Tibial artery (tissue), 4 donors: ENCODE data around the gene TTLL8.

Experiments used
- DNase-seq, 2 donors: peaks; one replicate each; pipeline ENCODE4 v3.0.0-alpha.2; 2019
- H3K27ac ChIP-seq, 2 donors: fragments of 200-600 bp; sonication (generic) in 1 of 2; 1 replicate in 1 of 2; 2 replicates in 1 of 2; pipeline ENCODE4 v1.5.1; 2018 to 2019; ENCODE audit warnings: mild to moderate bottlenecking in 1 of 2
- H3K27me3 ChIP-seq, 2 donors: fragments of 200-600 bp; sonication (generic) in 1 of 2; one replicate each; pipeline versions ENCODE4 v1.5.1 to v1.6.0; 2016 to 2019
- H3K36me3 ChIP-seq, 3 donors: fragments of 200-600 bp; sonication (generic) in 2 of 3; one replicate each; pipeline ENCODE4 v1.5.1; 2016 to 2019; ENCODE audit warnings: mild to moderate bottlenecking in 2 of 3
- H3K4me1 ChIP-seq, 4 donors: fragments of 200-600 bp; sonication (generic) in 2 of 4; 1 replicate in 3 of 4; 2 replicates in 1 of 4; pipeline ENCODE4 v1.5.1; 2016 to 2019
- H3K4me3 ChIP-seq, 2 donors: fragments of 200-600 bp; sonication (generic) in 1 of 2; 1 replicate in 1 of 2; 2 replicates in 1 of 2; pipeline ENCODE4 v1.5.1; 2018 to 2019; ENCODE audit warnings: mild to moderate bottlenecking in 2 of 2
- H3K9me3 ChIP-seq, 3 donors: fragments of 200-600 bp; sonication (generic) in 1 of 3; one replicate each; pipeline ENCODE4 v1.5.1; 2016 to 2019
- CTCF ChIP-seq, 2 experiments: fragments of 200-600 bp in 1 of 2; fragments of 450-650 bp in 1 of 2; IDR thresholded peaks; one replicate each; pipeline ENCODE4 v1.5.1; 2017 to 2019; ENCODE audit warnings: antibody characterized with exemption in 2 of 2, mild to moderate bottlenecking in 1 of 2, moderate library complexity in 1 of 2
- intact Hi-C: fragments of 100-400 bp; cut with DNase I; formaldehyde crosslinking; loops from one replicate; pipeline ENCODE4 v1.15.0; 2023; ENCODE audit warnings: low total_unique reads

TTLL8 gene

DNA sequence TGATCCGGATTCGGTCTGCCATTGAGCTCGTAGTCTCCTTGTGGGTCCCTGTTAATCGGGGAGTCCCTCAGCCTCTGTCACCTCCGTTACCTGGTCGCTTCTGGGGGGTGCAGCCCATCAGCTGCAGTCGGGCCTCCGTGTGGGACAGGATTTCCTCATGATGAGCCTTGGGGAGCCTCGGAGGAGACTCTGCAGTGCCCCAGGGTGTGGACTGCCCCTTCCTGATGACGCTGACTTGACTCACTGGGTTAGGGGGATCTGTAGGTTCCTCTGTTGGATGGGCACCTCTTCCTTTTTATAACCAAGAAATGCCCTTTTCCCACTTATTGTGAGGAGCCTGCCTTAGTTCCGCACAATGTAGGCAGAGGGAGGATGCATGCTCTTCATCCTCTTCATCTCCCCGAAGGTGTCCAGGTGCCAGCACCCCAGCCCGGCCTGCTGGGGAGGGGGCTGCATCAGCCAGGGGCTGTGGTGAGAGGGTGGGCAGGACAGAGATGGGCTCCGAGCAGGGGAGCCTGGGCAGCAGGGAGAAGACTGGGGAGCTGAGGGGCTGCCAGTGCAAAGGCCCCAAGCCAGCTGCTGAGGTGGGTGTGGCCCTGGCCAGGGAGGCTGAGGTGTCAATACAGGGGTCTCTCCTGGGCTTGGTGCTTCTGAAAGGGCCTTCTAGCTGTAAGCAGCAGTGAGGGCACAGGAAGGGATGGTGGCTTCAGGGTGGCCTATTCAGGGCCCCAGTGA, 13.5 kb upstream of the TTLL8 start:
- no peak overlapping the region for H3K4me3 ChIP-seq
- TF ChIP-seq CTCF (IDR thresholded peaks at IDR 0.05), result no peak
- peaks cover 0 to 42% of the 10 kb centered on the region in 2 donors for H3K27me3 ChIP-seq
- no peak overlapping the region for H3K27ac ChIP-seq
- no peaks in the 10 kb centered on the region for H3K9me3 ChIP-seq
- intact Hi-C loops, result no loop called here
- no peak for DNase-seq
- no peaks in the 10 kb centered on the region for H3K4me1 ChIP-seq
- H3K36me3 ChIP-seq, result no peaks in the 10 kb centered on the region

DNA sequence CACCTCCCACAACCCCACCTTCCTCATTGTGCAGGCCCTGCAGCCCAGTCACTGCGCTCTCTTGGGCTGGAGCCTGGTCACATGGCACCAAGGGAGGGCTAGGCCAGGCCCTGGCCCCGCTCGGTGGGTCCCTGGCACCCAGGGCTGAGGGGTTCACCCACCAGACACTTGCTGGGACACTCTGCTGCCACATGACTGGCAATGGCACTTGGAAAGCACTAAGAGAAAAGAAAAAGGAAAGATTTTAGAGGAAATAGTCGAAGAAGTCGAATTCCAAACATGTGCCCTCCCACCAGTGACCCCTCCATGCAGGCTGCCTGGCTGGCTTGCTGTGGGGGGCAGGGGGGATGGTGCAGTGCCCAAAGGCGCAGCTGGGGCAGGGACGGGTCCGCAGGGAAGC, 12.3 kb upstream of the TTLL8 start:
- Histone ChIP-seq H3K27me3 (peaks cover 0 to 42% of the 10 kb centered on the region in 2 donors), H3K4me1 (no peaks in the 10 kb centered on the region), H3K4me3 (no peak overlapping the region), H3K36me3 (no peaks in the 10 kb centered on the region), H3K27ac (no peak overlapping the region), H3K9me3 (no peaks in the 10 kb centered on the region)
- no peak for DNase-seq
- TF ChIP-seq CTCF (IDR thresholded peaks at IDR 0.05), result no peak
- intact Hi-C loops, result no loop called here

GRCh38 chr22:50068096-50068495, 10.0 kb upstream of the TTLL8 start:
- Histone ChIP-seq H3K4me3 (no peak overlapping the region), H3K36me3 (no peaks in the 10 kb centered on the region), H3K9me3 (no peaks in the 10 kb centered on the region), H3K27me3 (peaks cover 0 to 43% of the 10 kb centered on the region in 2 donors), H3K4me1 (no peaks in the 10 kb centered on the region), H3K27ac (no peak overlapping the region)
- TF ChIP-seq CTCF (IDR thresholded peaks at IDR 0.05), result no peak
- no peak for DNase-seq
- intact Hi-C loops, result no loop called here

- H3K36me3 ChIP-seq, result no peaks in the 10 kb centered on the region
- no peaks in the 10 kb centered on the region for H3K4me1 ChIP-seq
- H3K9me3 ChIP-seq, result no peaks in the 10 kb centered on the region
- H3K27me3 ChIP-seq, result peaks cover 0 to 41% of the 10 kb centered on the region in 2 donors
- no peak for DNase-seq
- H3K4me3 ChIP-seq, result no peak overlapping the region
- no peak overlapping the region for H3K27ac ChIP-seq
- intact Hi-C loops, result no loop called here
- no peak for TF ChIP-seq CTCF (IDR thresholded peaks at IDR 0.05)
These were observed 9.1 kb upstream of the TTLL8 start for GRCh38 chr22:50067244-50067643.

DNA sequence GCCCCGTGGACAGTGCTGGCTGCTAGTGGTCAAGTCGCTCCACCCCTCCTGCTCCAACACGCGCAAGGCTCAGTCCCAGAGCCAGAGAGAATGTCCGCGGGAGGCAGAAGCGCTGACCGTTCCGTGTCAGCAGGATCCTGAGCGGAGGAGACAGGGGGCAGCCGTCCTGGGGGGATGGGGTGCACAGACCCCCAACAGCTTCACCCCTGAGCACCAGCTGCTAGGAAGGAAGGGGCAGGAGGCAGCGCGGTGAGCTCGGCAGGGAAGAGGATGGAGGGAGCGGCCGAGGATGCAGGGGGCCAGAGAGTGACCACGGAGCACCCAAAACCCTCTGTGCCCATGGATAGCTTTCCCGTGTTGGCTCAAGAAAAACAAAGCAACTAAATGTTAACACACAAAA, 6.4 kb upstream of the TTLL8 start:
- no peak for DNase-seq
- no peak for TF ChIP-seq CTCF (IDR thresholded peaks at IDR 0.05)
- intact Hi-C loops, result no loop called here
- no peaks in the 10 kb centered on the region for H3K36me3 ChIP-seq
- H3K27ac ChIP-seq, result no peak overlapping the region
- peaks cover 0 to 58% of the 10 kb centered on the region in 2 donors for H3K27me3 ChIP-seq
- H3K4me1 ChIP-seq, result peaks cover 0 to 4% (median 2%) of the 10 kb centered on the region in 4 donors
- no peaks in the 10 kb centered on the region for H3K9me3 ChIP-seq
- no peak overlapping the region for H3K4me3 ChIP-seq
